Ishikawa (cell line): ENCODE results near the gene SBK1.

Experiments used
- CEBPB ChIP-seq: IDR thresholded peaks from 2 replicates; pipeline ENCODE4 v1.6.1; 2012
- CREB1 ChIP-seq: IDR thresholded peaks from 2 replicates; pipeline ENCODE4 v1.6.1; 2012; ENCODE audit warnings: low read depth
- EP300 ChIP-seq: IDR thresholded peaks from 2 replicates; pipeline ENCODE4 v1.6.1; 2012; ENCODE audit warnings: borderline replicate concordance
- FOXM1 ChIP-seq: IDR thresholded peaks from 2 replicates; pipeline ENCODE4 v1.6.1; 2012; ENCODE audit warnings: low read depth, borderline replicate concordance
- MAX ChIP-seq: IDR thresholded peaks from 2 replicates; pipeline ENCODE4 v1.6.1; 2012
- NFIC ChIP-seq: IDR thresholded peaks from 2 replicates; pipeline ENCODE4 v1.6.1; 2012
- RAD21 ChIP-seq: IDR thresholded peaks from 2 replicates; pipeline ENCODE4 v1.6.1; 2012; ENCODE audit warnings: low read depth
- TAF1 ChIP-seq: IDR thresholded peaks from 2 replicates; pipeline ENCODE4 v1.6.1; 2012; ENCODE audit warnings: low read depth, mild to moderate bottlenecking
- TCF12 ChIP-seq: IDR thresholded peaks from 2 replicates; pipeline ENCODE4 v1.6.1; 2012; ENCODE audit warnings: low read depth
- TEAD4 ChIP-seq: IDR thresholded peaks from 2 replicates; pipeline ENCODE4 v1.6.1; 2012
- USF1 ChIP-seq: IDR thresholded peaks from 2 replicates; pipeline ENCODE4 v1.6.1; 2012
- YY1 ChIP-seq: IDR thresholded peaks from 2 replicates; pipeline ENCODE4 v1.6.1; 2012; ENCODE audit warnings: low read depth
- ZBTB7A ChIP-seq: IDR thresholded peaks from 2 replicates; pipeline ENCODE4 v1.6.1; 2012; ENCODE audit warnings: low read depth
- TF ChIP-seq, protein P1 (sequence below): IDR thresholded peaks from 2 replicates; pipeline ENCODE4 v1.6.1; 2012; ENCODE audit warnings: low read depth, mild to moderate bottlenecking

- TF ChIP-seq CREB1 (no peak), NFIC (no peak), TCF12 (peak; percentile 27; the same call in 1 of the 2 replicates), USF1 (no peak), YY1 (0 out of 2 replicates have a peak, but pooled peaks have one; percentile 22), RAD21 (no peak; the same call in 1 of the 2 replicates), TAF1 (no peak), MAX (peak; percentile 81), EP300 (no peak), TEAD4 (peak; percentile 16; the same call in 1 of the 2 replicates), CEBPB (no peak), ZBTB7A (no peak), FOXM1 (no peak)
- TF ChIP-seq, protein P1, sequence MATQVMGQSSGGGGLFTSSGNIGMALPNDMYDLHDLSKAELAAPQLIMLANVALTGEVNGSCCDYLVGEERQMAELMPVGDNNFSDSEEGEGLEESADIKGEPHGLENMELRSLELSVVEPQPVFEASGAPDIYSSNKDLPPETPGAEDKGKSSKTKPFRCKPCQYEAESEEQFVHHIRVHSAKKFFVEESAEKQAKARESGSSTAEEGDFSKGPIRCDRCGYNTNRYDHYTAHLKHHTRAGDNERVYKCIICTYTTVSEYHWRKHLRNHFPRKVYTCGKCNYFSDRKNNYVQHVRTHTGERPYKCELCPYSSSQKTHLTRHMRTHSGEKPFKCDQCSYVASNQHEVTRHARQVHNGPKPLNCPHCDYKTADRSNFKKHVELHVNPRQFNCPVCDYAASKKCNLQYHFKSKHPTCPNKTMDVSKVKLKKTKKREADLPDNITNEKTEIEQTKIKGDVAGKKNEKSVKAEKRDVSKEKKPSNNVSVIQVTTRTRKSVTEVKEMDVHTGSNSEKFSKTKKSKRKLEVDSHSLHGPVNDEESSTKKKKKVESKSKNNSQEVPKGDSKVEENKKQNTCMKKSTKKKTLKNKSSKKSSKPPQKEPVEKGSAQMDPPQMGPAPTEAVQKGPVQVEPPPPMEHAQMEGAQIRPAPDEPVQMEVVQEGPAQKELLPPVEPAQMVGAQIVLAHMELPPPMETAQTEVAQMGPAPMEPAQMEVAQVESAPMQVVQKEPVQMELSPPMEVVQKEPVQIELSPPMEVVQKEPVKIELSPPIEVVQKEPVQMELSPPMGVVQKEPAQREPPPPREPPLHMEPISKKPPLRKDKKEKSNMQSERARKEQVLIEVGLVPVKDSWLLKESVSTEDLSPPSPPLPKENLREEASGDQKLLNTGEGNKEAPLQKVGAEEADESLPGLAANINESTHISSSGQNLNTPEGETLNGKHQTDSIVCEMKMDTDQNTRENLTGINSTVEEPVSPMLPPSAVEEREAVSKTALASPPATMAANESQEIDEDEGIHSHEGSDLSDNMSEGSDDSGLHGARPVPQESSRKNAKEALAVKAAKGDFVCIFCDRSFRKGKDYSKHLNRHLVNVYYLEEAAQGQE, result peak; percentile 99
Observed at GRCh38 chr16:28304214-28304613, 11.9 kb downstream of the SBK1 start.
